Mesendoderm (in vitro differentiated cells): ENCODE results near the gene PHPT1.
A peak's percentile ranks its signal among the peaks of the same experiment; 100 is the strongest.

Experiments used
- DNase-seq: peaks from one replicate; pipeline ENCODE4 v3.0.0; 2013
- H2AK5ac ChIP-seq: 2 replicates; pipeline ENCODE4 v1.6.1; 2013; ENCODE audit warnings: low read length, inconsistent platforms
- H2BK120ac ChIP-seq: 2 replicates; pipeline ENCODE4 v1.6.1; 2013; ENCODE audit warnings: low read depth, mild to moderate bottlenecking, low read length, moderate library complexity, mixed read lengths
- H2BK15ac ChIP-seq: replicated peaks from 2 replicates; pipeline ENCODE4 v1.6.1; 2013; ENCODE audit warnings: low read depth, mild to moderate bottlenecking, moderate library complexity
- H2BK5ac ChIP-seq: 2 replicates; pipeline ENCODE4 v1.6.1; 2013; ENCODE audit warnings: low read length, inconsistent platforms
- H3K18ac ChIP-seq: 2 replicates; pipeline ENCODE4 v1.6.1; 2013; ENCODE audit warnings: mild to moderate bottlenecking, low read length, mixed read lengths
- H3K23ac ChIP-seq: one replicate; pipeline ENCODE4 v1.6.1; 2013; ENCODE audit warnings: low read length
- H3K27ac ChIP-seq: 2 replicates; pipeline ENCODE4 v1.5.1; 2013; ENCODE audit warnings: low read depth, mild to moderate bottlenecking, inconsistent platforms, low read length, moderate library complexity
- H3K27me3 ChIP-seq: 2 replicates; pipeline ENCODE4 v1.6.1; 2013; ENCODE audit warnings: low read length, control low read depth, mild to moderate bottlenecking, inconsistent platforms; ENCODE audit not compliant: insufficient read depth, poor library complexity
- H3K36me3 ChIP-seq: 2 replicates; pipeline ENCODE4 v1.6.1; 2013; ENCODE audit warnings: low read length, inconsistent platforms; ENCODE audit not compliant: control insufficient read depth, insufficient read depth
- H3K4ac ChIP-seq: one replicate; pipeline ENCODE4 v1.6.1; 2013; ENCODE audit warnings: low read depth, mild to moderate bottlenecking, low read length, moderate library complexity
- H3K4me1 ChIP-seq: 2 replicates; pipeline ENCODE4 v1.6.1; 2013; ENCODE audit warnings: low read depth, low read length, inconsistent platforms; ENCODE audit not compliant: control insufficient read depth
- H3K4me2 ChIP-seq: 2 replicates; pipeline ENCODE4 v1.6.1; 2013; ENCODE audit warnings: low read length
- H3K4me3 ChIP-seq: 2 replicates; pipeline ENCODE4 v1.5.1; 2013; ENCODE audit warnings: mild to moderate bottlenecking, low read length
- H3K56ac ChIP-seq: one replicate; pipeline ENCODE4 v1.6.1; 2013; ENCODE audit warnings: low read length
- H3K79me1 ChIP-seq: 2 replicates; pipeline ENCODE4 v1.6.1; 2013; ENCODE audit warnings: low read length, inconsistent platforms
- H3K79me2 ChIP-seq: 2 replicates; pipeline ENCODE4 v1.6.1; 2013; ENCODE audit warnings: mild to moderate bottlenecking, low read length; ENCODE audit not compliant: control insufficient read depth, insufficient read depth
- H3K9ac ChIP-seq: 2 replicates; pipeline ENCODE4 v1.6.1; 2013; ENCODE audit warnings: low read length, inconsistent platforms
- H4K5ac ChIP-seq: one replicate; pipeline ENCODE4 v1.6.1; 2013; ENCODE audit warnings: low read length
- H4K8ac ChIP-seq: one replicate; pipeline ENCODE4 v1.6.1; 2013; ENCODE audit warnings: low read depth, mild to moderate bottlenecking, control low read depth, low read length, moderate library complexity
- WGBS: extraction: QIAGEN DNeasy Blood & Tissue Kit; methylation state at CpG from one replicate; pipeline ENCODE4 v1.1.7; 2013; ENCODE audit warnings: low lambda C conversion rate, missing lambda C conversion rate; ENCODE audit not compliant: insufficient coverage; ENCODE audit errors: extremely low coverage; 5-methylcytosine and 5-hydroxymethylcytosine counted together

Gene PHPT1

GRCh38 chr9:136804509-136805206, 44.6 kb upstream of the PHPT1 start:
- H3K79me2 ChIP-seq, result peaks cover 16% of the 10 kb centered on the region
- no peak overlapping the region for H2BK120ac ChIP-seq
- whole genome bisulfite sequencing, result no CpG with 5 or more reads among the region's 20 CpGs
- H3K27me3 ChIP-seq, result no peaks in the 10 kb centered on the region
- H3K36me3 ChIP-seq, result no peaks in the 10 kb centered on the region
- peaks cover 3% of the 10 kb centered on the region for H3K4me1 ChIP-seq
- no peak overlapping the region for H3K56ac ChIP-seq
- H3K4me2 ChIP-seq, result no peak overlapping the region
- no peak overlapping the region for H3K4ac ChIP-seq
- H4K5ac ChIP-seq, result no peak overlapping the region
- H3K4me3 ChIP-seq, result no peak overlapping the region
- no peak for DNase-seq
- no peak overlapping the region for H3K23ac ChIP-seq
- H3K9ac ChIP-seq, result no peak overlapping the region
- no peak overlapping the region for H2BK15ac ChIP-seq
- H3K18ac ChIP-seq, result no peak overlapping the region
- no peak overlapping the region for H2BK5ac ChIP-seq
- H3K79me1 ChIP-seq, result peaks cover 4% of the 10 kb centered on the region
- H4K8ac ChIP-seq, result no peak overlapping the region
- no peak overlapping the region for H2AK5ac ChIP-seq
- H3K27ac ChIP-seq, result no peak overlapping the region

GRCh38 chr9:136805207-136805740, 43.9 kb upstream of the PHPT1 start:
- peaks cover 21% of the 10 kb centered on the region for H3K79me2 ChIP-seq
- H3K18ac ChIP-seq, result no peak overlapping the region
- H2BK15ac ChIP-seq, result no peak overlapping the region
- H2AK5ac ChIP-seq, result no peak overlapping the region
- no peak overlapping the region for H3K9ac ChIP-seq
- H3K27me3 ChIP-seq, result no peaks in the 10 kb centered on the region
- no peak overlapping the region for H2BK120ac ChIP-seq
- peaks cover 7% of the 10 kb centered on the region for H3K79me1 ChIP-seq
- no peak overlapping the region for H3K4ac ChIP-seq
- H2BK5ac ChIP-seq, result no peak overlapping the region
- H3K27ac ChIP-seq, result no peak overlapping the region
- H4K8ac ChIP-seq, result no peak overlapping the region
- peaks cover 6% of the 10 kb centered on the region for H3K4me1 ChIP-seq
- H4K5ac ChIP-seq, result no peak overlapping the region
- H3K4me3 ChIP-seq, result no peak overlapping the region
- H3K36me3 ChIP-seq, result no peaks in the 10 kb centered on the region
- no peak overlapping the region for H3K56ac ChIP-seq
- no peak for DNase-seq
- no peak overlapping the region for H3K23ac ChIP-seq
- H3K4me2 ChIP-seq, result no peak overlapping the region
- WGBS, result no CpG with 5 or more reads among the region's 12 CpGs

GRCh38 chr9:136806067-136806466, 43.1 kb upstream of the PHPT1 start:
- no peak overlapping the region for H3K27ac ChIP-seq
- no peak overlapping the region for H2AK5ac ChIP-seq
- H3K4ac ChIP-seq, result no peak overlapping the region
- no peak overlapping the region for H3K9ac ChIP-seq
- DNase-seq, result no peak
- no peak overlapping the region for H3K56ac ChIP-seq
- peaks cover 11% of the 10 kb centered on the region for H3K79me1 ChIP-seq
- peaks cover 26% of the 10 kb centered on the region for H3K79me2 ChIP-seq
- H3K27me3 ChIP-seq, result no peaks in the 10 kb centered on the region
- no peak overlapping the region for H3K4me2 ChIP-seq
- no peak overlapping the region for H3K4me3 ChIP-seq
- no peak overlapping the region for H3K18ac ChIP-seq
- no peak overlapping the region for H2BK15ac ChIP-seq
- no CpG with 5 or more reads among the region's 10 CpGs for WGBS
- H2BK5ac ChIP-seq, result no peak overlapping the region
- H3K4me1 ChIP-seq, result peaks cover 4% of the 10 kb centered on the region
- no peak overlapping the region for H4K5ac ChIP-seq
- no peak overlapping the region for H3K23ac ChIP-seq
- H4K8ac ChIP-seq, result no peak overlapping the region
- no peak overlapping the region for H2BK120ac ChIP-seq
- no peaks in the 10 kb centered on the region for H3K36me3 ChIP-seq

- no peak overlapping the region for H3K18ac ChIP-seq
- H2BK5ac ChIP-seq, result no peak overlapping the region
- no peaks in the 10 kb centered on the region for H3K27me3 ChIP-seq
- no peak overlapping the region for H2BK120ac ChIP-seq
- WGBS, result no CpG with 5 or more reads among the region's 25 CpGs
- H3K79me1 ChIP-seq, result peaks cover 14% of the 10 kb centered on the region
- peaks cover 31% of the 10 kb centered on the region for H3K79me2 ChIP-seq
- H3K4me3 ChIP-seq, result no peak overlapping the region
- no peak overlapping the region for H3K27ac ChIP-seq
- peak overlapping the region; percentile 80 for H3K9ac ChIP-seq
- peak overlapping the region; percentile 95 for H3K56ac ChIP-seq
- no peak overlapping the region for H4K8ac ChIP-seq
- peak overlapping the region; percentile 85 for H3K23ac ChIP-seq
- H3K36me3 ChIP-seq, result no peaks in the 10 kb centered on the region
- H4K5ac ChIP-seq, result no peak overlapping the region
- H3K4ac ChIP-seq, result no peak overlapping the region
- H2AK5ac ChIP-seq, result no peak overlapping the region
- peak overlapping the region; percentile 93 for H3K4me2 ChIP-seq
- H2BK15ac ChIP-seq, result no peak overlapping the region
- no peak for DNase-seq
- peaks cover 4% of the 10 kb centered on the region for H3K4me1 ChIP-seq
Measured at GRCh38 chr9:136806631-136807201, 42.5 kb upstream of the PHPT1 start.

GRCh38 chr9:136807281-136808074, 41.7 kb upstream of the PHPT1 start, which contains the start of gene RABL6:
Gene RABL6, plus strand, starts transcription at chr9:136807948. Its CDS starts 249 bp downstream, at chr9:136808197.
- WGBS, result no CpG with 5 or more reads among the region's 96 CpGs
- no peak within 1 kb of the TSS for H2AK5ac ChIP-seq
- H3K27ac ChIP-seq, result peak within 1 kb of the TSS; percentile 73

More at GRCh38 chr9:136807281-136808074, 41.7 kb upstream of the PHPT1 start, which contains the start of gene RABL6:
- H3K9ac ChIP-seq, result peak within 1 kb of the TSS; percentile 97
- DNase-seq, result peak; percentile 75
- H3K23ac ChIP-seq, result peak within 1 kb of the TSS; percentile 66
- H3K18ac ChIP-seq, result peak within 1 kb of the TSS; percentile 98
- H2BK5ac ChIP-seq, result peak within 1 kb of the TSS; percentile 67
- peaks cover 4% of the 10 kb centered on the region for H3K4me1 ChIP-seq
- H3K79me1 ChIP-seq, result peaks cover 14% of the 10 kb centered on the region
- no peak within 1 kb of the TSS for H4K8ac ChIP-seq
- no peaks in the 10 kb centered on the region for H3K36me3 ChIP-seq
- H4K5ac ChIP-seq, result no peak within 1 kb of the TSS
- H3K27me3 ChIP-seq, result no peaks in the 10 kb centered on the region
- H3K4me3 ChIP-seq, result peak within 1 kb of the TSS; percentile 93
- no peak within 1 kb of the TSS for H2BK15ac ChIP-seq
- peak within 1 kb of the TSS; percentile 95 for H3K56ac ChIP-seq
- H3K4me2 ChIP-seq, result peak within 1 kb of the TSS; percentile 93
- H2BK120ac ChIP-seq, result peak within 1 kb of the TSS; percentile 69
- H3K79me2 ChIP-seq, result peaks cover 35% of the 10 kb centered on the region
- peak within 1 kb of the TSS; percentile 90 for H3K4ac ChIP-seq
